ENCODE measurements around the gene BUB3.

The BUB3 gene

DNA sequence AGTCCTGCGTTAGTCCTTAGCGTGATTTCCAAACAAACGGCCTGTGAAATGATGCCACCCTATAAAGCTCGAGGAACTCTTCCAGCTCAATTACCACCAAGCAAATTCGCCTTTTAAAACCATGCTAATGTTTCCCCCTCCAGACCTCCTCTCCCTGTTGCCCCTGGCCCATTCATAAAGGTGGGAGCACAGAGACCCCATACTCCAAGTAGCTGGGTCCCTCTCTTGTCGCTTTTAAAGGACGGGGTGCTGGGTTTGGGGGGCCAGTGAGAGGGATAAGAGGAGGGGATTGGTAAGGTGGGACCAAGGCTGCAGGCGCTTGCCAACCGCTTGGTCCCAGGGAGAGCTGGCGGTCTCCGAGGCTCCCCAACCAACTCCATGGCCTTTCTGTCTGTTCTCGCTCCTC is 5.0 kb upstream of the BUB3 start:
- Histone ChIP-seq H4K20me1 (ENCODE audit: insufficient read depth, low read length) (no peaks in the 10 kb centered on the region), H3F3A (ENCODE audit: insufficient read depth, low read length) (no peaks in the 10 kb centered on the region), H3K4me3 (ENCODE audit: low read depth, low read length, poor library complexity, severe bottlenecking) (peak overlapping the region; percentile 57), H3K79me2 (ENCODE audit: insufficient read depth, low read length) (no peaks in the 10 kb centered on the region), H3K27me3 (ENCODE audit: insufficient read depth, low read length) (peaks cover 8% of the 10 kb centered on the region), H3K36me3 (ENCODE audit: insufficient read depth, low read length) (no peaks in the 10 kb centered on the region; the same call in 1 of the 2 replicates), H3K27ac (ENCODE audit: low read depth, low read length, poor library complexity, severe bottlenecking) (no peak overlapping the region), H3K9ac (ENCODE audit: low read length) (no peak overlapping the region), H3K4me1 (ENCODE audit: insufficient read depth, low read length, severe bottlenecking) (peaks cover 26% of the 10 kb centered on the region), H2AFZ (ENCODE audit: low read length) (no peak overlapping the region), H3K4me2 (ENCODE audit: low read length) (peak overlapping the region; percentile 66; the same call in 1 of the 2 replicates), H3K9me3 (ENCODE audit: low read length) (no peaks in the 10 kb centered on the region), H3K9me2 (ENCODE audit: low read depth, low read length) (no peaks in the 10 kb centered on the region)
- TF ChIP-seq, protein P1, sequence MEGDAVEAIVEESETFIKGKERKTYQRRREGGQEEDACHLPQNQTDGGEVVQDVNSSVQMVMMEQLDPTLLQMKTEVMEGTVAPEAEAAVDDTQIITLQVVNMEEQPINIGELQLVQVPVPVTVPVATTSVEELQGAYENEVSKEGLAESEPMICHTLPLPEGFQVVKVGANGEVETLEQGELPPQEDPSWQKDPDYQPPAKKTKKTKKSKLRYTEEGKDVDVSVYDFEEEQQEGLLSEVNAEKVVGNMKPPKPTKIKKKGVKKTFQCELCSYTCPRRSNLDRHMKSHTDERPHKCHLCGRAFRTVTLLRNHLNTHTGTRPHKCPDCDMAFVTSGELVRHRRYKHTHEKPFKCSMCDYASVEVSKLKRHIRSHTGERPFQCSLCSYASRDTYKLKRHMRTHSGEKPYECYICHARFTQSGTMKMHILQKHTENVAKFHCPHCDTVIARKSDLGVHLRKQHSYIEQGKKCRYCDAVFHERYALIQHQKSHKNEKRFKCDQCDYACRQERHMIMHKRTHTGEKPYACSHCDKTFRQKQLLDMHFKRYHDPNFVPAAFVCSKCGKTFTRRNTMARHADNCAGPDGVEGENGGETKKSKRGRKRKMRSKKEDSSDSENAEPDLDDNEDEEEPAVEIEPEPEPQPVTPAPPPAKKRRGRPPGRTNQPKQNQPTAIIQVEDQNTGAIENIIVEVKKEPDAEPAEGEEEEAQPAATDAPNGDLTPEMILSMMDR (IDR thresholded peaks at IDR 0.05; ENCODE audit: low read length): no peak
- no peak for TF ChIP-seq EZH2 (IDR thresholded peaks at IDR 0.05; ENCODE audit: borderline replicate concordance, low read length)

DNA sequence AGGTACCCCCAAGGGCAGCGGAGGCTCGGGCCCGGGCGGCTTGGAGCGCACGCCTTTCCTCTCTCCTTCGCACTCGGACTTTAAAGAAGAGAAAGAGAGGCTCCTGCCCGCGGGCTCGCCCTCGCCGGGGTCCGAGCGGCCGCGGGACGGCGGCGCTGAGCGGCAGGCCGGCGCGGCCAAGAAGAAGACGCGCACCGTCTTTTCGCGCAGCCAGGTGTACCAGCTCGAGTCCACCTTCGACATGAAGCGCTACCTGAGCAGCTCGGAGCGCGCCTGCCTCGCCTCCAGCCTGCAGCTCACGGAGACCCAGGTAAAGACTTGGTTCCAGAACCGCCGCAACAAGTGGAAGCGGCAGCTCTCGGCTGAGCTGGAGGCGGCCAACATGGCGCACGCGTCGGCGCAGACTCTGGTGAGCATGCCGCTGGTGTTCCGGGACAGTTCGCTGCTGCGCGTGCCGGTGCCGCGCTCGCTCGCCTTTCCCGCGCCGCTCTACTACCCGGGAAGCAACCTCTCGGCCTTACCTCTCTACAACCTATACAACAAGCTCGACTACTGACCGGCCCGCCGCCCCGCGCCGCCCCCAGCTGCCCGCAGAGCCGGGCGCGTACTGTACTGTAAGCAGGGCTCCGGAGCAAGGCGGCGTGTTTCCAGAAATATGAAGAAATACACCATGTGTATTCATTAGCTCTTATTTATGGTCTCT is 4.5 kb upstream of the BUB3 start:
- H3K79me2 ChIP-seq (ENCODE audit: insufficient read depth, low read length): peaks cover 1% of the 10 kb centered on the region
- H3K27ac ChIP-seq (ENCODE audit: low read depth, low read length, poor library complexity, severe bottlenecking): no peak overlapping the region
- H4K20me1 ChIP-seq (ENCODE audit: insufficient read depth, low read length): no peaks in the 10 kb centered on the region
- H3K9me2 ChIP-seq (ENCODE audit: low read depth, low read length): no peaks in the 10 kb centered on the region
- H3K4me1 ChIP-seq (ENCODE audit: insufficient read depth, low read length, severe bottlenecking): peaks cover 26% of the 10 kb centered on the region
- no peak overlapping the region for H3K4me3 ChIP-seq (ENCODE audit: low read depth, low read length, poor library complexity, severe bottlenecking)
- no peak overlapping the region for H2AFZ ChIP-seq (ENCODE audit: low read length)
- H3F3A ChIP-seq (ENCODE audit: insufficient read depth, low read length): no peaks in the 10 kb centered on the region
- no peak overlapping the region for H3K9ac ChIP-seq (ENCODE audit: low read length)
- peaks cover 8% of the 10 kb centered on the region for H3K27me3 ChIP-seq (ENCODE audit: insufficient read depth, low read length)
- H3K36me3 ChIP-seq (ENCODE audit: insufficient read depth, low read length): no peaks in the 10 kb centered on the region; the same call in none of the 2 replicates
- H3K4me2 ChIP-seq (ENCODE audit: low read length): no peak overlapping the region
- H3K9me3 ChIP-seq (ENCODE audit: low read length): no peaks in the 10 kb centered on the region
- TF ChIP-seq EZH2 (IDR thresholded peaks at IDR 0.05; ENCODE audit: borderline replicate concordance, low read length): no peak
- TF ChIP-seq, protein P1 (IDR thresholded peaks at IDR 0.05; ENCODE audit: low read length): no peak

DNA sequence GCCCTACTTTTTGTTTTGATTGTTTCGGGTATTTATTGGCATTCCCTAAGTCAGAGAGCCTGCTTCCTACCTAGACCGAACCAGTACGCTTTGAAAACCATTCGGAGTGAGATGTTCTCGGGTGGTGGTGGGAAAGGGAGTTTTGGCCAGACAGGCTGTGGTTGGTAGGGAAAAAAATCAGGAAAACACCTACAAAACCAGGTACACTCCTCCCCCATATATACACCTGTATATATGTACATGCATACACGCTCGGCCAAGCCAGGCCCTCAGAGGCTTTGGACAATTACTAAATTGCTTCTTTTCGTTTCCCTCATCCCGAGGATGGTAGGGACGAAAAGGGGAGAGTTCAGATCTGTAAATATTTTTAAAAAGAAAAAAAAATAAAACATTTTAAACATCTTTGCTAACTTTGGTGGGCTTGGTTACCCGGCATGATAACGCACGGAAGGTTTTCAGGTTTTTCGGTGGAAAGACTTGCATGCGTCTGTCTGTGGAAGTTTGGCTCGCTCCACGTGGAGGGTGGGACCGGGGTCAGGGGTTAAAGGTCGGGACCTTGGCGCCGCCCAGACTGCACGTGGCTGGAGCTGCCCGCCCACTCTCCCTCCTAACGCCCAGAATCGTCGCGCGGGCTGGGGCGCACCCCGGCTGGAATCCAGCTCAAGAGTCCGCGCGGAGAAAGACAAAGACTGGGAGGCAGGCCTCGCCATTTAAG is 3.8 kb upstream of the BUB3 start:
- Histone ChIP-seq H3K4me1 (ENCODE audit: insufficient read depth, low read length, severe bottlenecking) (peaks cover 29% of the 10 kb centered on the region), H3K27ac (ENCODE audit: low read depth, low read length, poor library complexity, severe bottlenecking) (no peak overlapping the region), H3K4me3 (ENCODE audit: low read depth, low read length, poor library complexity, severe bottlenecking) (no peak overlapping the region), H2AFZ (ENCODE audit: low read length) (no peak overlapping the region), H3K9me2 (ENCODE audit: low read depth, low read length) (no peaks in the 10 kb centered on the region), H3F3A (ENCODE audit: insufficient read depth, low read length) (no peaks in the 10 kb centered on the region), H4K20me1 (ENCODE audit: insufficient read depth, low read length) (no peaks in the 10 kb centered on the region), H3K27me3 (ENCODE audit: insufficient read depth, low read length) (peaks cover 8% of the 10 kb centered on the region), H3K36me3 (ENCODE audit: insufficient read depth, low read length) (peaks cover 7% of the 10 kb centered on the region), H3K9me3 (ENCODE audit: low read length) (no peaks in the 10 kb centered on the region), H3K9ac (ENCODE audit: low read length) (no peak overlapping the region), H3K4me2 (ENCODE audit: low read length) (no peak overlapping the region), H3K79me2 (ENCODE audit: insufficient read depth, low read length) (peaks cover 8% of the 10 kb centered on the region)
- TF ChIP-seq EZH2 (IDR thresholded peaks at IDR 0.05; ENCODE audit: borderline replicate concordance, low read length): no peak
- TF ChIP-seq, protein P1 (IDR thresholded peaks at IDR 0.05; ENCODE audit: low read length): no peak
